Thymus (tissue), 11 donors: Measurements from ENCODE around the gene PRSS56. TPM values are rescaled to one million over a fixed set of nuclear protein-coding genes. Genes with fewer than 3 reads are reported as not detected.

Experiments used
- DNase-seq, 9 donors: peaks; one replicate each; pipeline ENCODE4 v3.0.0-alpha.2; 2013; ENCODE audit warnings: low spot score in 9 of 9, low read depth in 6 of 9, missing footprints in 1 of 9
- H3K27ac ChIP-seq, 2 donors: one replicate each; pipeline ENCODE4 v1.5.1; 2013; ENCODE audit warnings: control low read depth in 1 of 2, low read depth in 1 of 2, low read length in 1 of 2, mild to moderate bottlenecking in 1 of 2, moderate library complexity in 1 of 2
- H3K27me3 ChIP-seq, 2 donors: one replicate each; pipeline ENCODE4 v1.5.1; 2013; ENCODE audit warnings: low read length in 1 of 2; ENCODE audit not compliant: control insufficient read depth in 2 of 2, insufficient read depth in 1 of 2
- H3K36me3 ChIP-seq, 2 donors: one replicate each; pipeline ENCODE4 v1.5.1; 2013; ENCODE audit warnings: low read length in 1 of 2, mild to moderate bottlenecking in 1 of 2, moderate library complexity in 1 of 2; ENCODE audit not compliant: control insufficient read depth in 2 of 2, insufficient read depth in 2 of 2
- H3K4me1 ChIP-seq, 2 donors: one replicate each; pipeline ENCODE4 v1.5.1; 2013; ENCODE audit warnings: low read length in 2 of 2; ENCODE audit not compliant: control insufficient read depth in 2 of 2, insufficient read depth in 2 of 2
- H3K4me3 ChIP-seq, 2 donors: one replicate each; pipeline ENCODE4 v1.5.1; 2013; ENCODE audit warnings: low read length in 2 of 2, control low read depth in 1 of 2, mild to moderate bottlenecking in 1 of 2
- H3K9me3 ChIP-seq, 2 donors: one replicate each; pipeline ENCODE4 v1.5.1; 2013; ENCODE audit warnings: low read length in 1 of 2, mild to moderate bottlenecking in 1 of 2; ENCODE audit not compliant: control insufficient read depth in 2 of 2, insufficient read depth in 1 of 2
- WGBS: extraction: QIAGEN DNeasy Blood & Tissue Kit; methylation state at CpG from one replicate; pipeline ENCODE4 v1.1.7; 2013; 5-methylcytosine and 5-hydroxymethylcytosine counted together
- polyA plus RNA-seq: library from polyadenylated mRNA; stranded (reverse); fragments of 200-250 nt; gene quantifications from one replicate; pipeline ENCODE4 v1.2.3, GENCODE V29; 2013
- total RNA-seq: library from RNA; stranded (reverse); fragments of 120-200 nt; gene quantifications from one replicate; pipeline ENCODE4 v1.2.4, GENCODE V29; 2013
- donor health status: healthy.

The PRSS56 gene
- total and polyA plus RNA-seq, 2 donors, result 0.09 to 0.19 TPM

DNA sequence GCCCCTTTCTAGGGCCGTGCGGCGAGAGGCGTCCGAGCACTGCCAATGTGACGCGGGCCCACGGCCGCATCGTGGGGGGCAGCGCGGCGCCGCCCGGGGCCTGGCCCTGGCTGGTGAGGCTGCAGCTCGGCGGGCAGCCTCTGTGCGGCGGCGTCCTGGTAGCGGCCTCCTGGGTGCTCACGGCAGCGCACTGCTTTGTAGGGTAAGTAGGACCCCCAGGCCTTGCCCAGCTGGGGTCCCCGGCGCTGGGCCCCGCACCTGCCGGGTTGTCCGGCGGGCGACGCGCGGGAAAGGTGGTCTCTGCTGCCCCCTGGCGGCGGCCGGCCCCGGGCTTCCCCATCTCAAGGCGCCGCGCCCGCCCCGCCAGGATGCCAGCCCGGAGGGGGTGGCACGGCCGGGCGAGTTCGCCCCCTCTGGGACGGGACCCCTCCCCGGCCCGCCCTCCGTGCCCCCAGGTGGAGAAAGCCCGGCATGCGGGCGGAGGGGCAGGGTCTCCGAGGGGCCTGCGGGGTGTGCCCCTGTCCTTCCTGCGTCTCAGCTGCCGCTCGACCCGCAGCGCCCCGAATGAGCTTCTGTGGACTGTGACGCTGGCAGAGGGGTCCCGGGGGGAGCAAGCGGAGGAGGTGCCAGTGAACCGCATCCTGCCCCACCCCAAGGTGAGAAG, 1.9 kb downstream of the PRSS56 start:
- 11% methylated on average over 66 of the region's 66 CpGs for WGBS
- H3K36me3 ChIP-seq, result no peaks in the 10 kb centered on the region
- H3K4me3 ChIP-seq, result peak overlapping the region in 1 of 2 donors; percentile 17
- H3K4me1 ChIP-seq, result peaks cover 4 to 6% of the 10 kb centered on the region in 2 donors
- no peak overlapping the region for H3K27ac ChIP-seq
- peaks cover 50 to 92% of the 10 kb centered on the region in 2 donors for H3K27me3 ChIP-seq
- peak in 6 of 9 donors; percentile 19 to 62 (median 42) for DNase-seq
- H3K9me3 ChIP-seq, result no peaks in the 10 kb centered on the region

DNA sequence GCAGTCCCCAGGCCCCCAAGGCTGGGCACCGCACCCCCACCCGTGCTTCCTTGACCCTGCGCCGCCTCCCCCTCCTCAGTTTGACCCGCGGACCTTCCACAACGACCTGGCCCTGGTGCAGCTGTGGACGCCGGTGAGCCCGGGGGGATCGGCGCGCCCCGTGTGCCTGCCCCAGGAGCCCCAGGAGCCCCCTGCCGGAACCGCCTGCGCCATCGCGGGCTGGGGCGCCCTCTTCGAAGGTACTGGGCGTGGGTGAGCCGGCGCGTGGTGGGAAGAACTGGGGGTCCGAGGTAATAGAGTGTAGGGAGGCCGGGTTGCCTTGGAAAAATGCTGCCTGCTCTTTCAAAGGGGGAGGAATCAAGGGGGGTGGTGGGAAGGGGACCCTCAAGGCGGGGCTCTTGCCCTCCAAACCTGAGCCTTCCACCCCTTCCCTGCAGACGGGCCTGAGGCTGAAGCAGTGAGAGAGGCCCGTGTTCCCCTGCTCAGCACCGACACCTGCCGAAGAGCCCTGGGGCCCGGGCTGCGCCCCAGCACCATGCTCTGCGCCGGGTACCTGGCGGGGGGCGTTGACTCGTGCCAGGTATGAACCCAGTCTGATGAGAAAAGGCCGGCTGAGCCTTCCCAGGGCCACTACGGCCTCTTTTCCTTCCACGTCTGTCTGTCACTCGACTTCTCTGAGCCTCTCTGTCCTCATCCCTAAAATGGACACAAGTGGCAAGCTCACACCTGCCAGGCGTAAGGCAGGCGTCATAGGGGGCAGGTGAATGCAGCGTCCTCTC, 2.6 kb downstream of the PRSS56 start:
- no peak overlapping the region for H3K27ac ChIP-seq

DNA sequence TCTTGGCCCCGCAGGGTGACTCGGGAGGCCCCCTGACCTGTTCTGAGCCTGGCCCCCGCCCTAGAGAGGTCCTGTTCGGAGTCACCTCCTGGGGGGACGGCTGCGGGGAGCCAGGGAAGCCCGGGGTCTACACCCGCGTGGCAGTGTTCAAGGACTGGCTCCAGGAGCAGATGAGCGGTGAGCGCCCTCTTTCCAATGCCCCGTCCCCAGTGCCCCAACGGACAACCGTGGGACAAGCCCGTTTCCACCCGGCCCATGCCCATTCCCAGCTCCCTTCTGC, 3.2 kb downstream of the PRSS56 start:
- WGBS, result 21% methylated on average over 16 of the region's 16 CpGs

More for the DNA sequence above, 2.6 kb downstream of the PRSS56 start:
- Histone ChIP-seq H3K27me3 (peaks cover 50 to 90% of the 10 kb centered on the region in 2 donors), H3K4me1 (peaks cover 4 to 6% of the 10 kb centered on the region in 2 donors), H3K4me3 (no peak overlapping the region), H3K9me3 (no peaks in the 10 kb centered on the region), H3K36me3 (no peaks in the 10 kb centered on the region)
- 26% methylated on average over 46 of the region's 46 CpGs for WGBS
- DNase-seq, result no peak

DNA sequence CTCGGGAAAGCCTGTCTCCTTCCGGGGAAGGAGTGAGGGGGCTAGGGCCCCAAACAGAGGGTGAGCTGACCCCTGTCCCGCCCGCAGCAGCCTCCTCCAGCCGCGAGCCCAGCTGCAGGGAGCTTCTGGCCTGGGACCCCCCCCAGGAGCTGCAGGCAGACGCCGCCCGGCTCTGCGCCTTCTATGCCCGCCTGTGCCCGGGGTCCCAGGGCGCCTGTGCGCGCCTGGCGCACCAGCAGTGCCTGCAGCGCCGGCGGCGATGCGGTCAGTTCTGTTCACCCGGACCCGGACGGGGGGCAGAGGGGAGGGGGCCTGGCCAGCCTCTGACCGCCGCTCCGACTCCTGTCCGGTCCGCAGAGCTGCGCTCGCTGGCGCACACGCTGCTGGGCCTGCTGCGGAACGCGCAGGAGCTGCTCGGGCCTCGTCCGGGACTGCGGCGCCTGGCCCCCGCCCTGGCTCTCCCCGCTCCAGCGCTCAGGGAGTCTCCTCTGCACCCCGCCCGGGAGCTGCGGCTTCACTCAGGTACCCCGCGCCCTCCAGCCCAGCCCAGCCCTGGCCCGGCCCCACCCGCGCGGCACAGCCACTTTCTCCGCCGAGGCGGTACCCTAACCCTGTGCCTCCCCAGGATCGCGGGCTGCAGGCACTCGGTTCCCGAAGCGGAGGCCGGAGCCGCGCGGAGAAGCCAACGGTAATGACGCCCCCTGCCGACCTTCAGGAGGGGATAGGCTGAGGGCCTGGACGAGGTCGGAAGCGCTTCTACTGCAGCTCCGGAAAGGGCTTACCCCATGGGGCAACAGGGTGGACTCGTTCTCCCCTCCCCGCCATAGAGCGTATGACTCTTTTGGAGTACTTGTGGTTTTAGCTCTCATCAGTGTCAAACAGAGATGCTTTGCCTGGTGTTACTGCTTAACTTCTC, 3.8 kb downstream of the PRSS56 start:
- 2% methylated on average over 75 of the region's 75 CpGs for WGBS
- Histone ChIP-seq H3K9me3 (no peaks in the 10 kb centered on the region), H3K4me3 (peak overlapping the region in 1 of 2 donors; percentile 16), H3K4me1 (peaks cover 4 to 6% of the 10 kb centered on the region in 2 donors), H3K27ac (no peak overlapping the region), H3K27me3 (peaks cover 50 to 93% of the 10 kb centered on the region in 2 donors), H3K36me3 (no peaks in the 10 kb centered on the region)
- peak in 2 of 9 donors; percentile 21 to 33 for DNase-seq

More for the DNA sequence above, 3.2 kb downstream of the PRSS56 start:
- Histone ChIP-seq H3K4me3 (no peak overlapping the region), H3K4me1 (peaks cover 4 to 6% of the 10 kb centered on the region in 2 donors), H3K9me3 (no peaks in the 10 kb centered on the region), H3K27ac (no peak overlapping the region), H3K36me3 (no peaks in the 10 kb centered on the region), H3K27me3 (peaks cover 50 to 92% of the 10 kb centered on the region in 2 donors)
- no peak for DNase-seq

DNA sequence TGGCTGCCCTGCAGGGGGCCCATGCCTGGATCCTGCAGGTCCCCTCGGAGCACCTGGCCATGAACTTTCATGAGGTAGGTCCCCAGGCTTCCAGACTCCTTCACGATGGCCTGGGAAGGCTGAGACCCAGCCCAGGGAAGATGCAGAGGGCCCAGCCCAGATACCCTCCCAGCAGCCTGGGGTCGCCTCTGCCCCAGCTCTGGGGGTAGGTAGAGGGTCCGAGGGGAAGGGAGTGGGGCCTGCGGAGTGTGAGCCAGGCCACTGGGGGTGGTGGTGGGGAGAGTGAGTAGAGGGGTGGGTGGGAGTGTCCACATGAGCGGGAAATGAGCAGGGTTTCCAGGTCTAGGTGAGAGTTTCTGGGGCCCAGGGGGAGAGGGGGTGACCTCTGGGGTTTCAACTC, 4.6 kb downstream of the PRSS56 start:
- Histone ChIP-seq H3K27ac (no peak overlapping the region), H3K9me3 (no peaks in the 10 kb centered on the region), H3K4me1 (peaks cover 1 to 6% of the 10 kb centered on the region in 2 donors), H3K36me3 (no peaks in the 10 kb centered on the region), H3K4me3 (no peak overlapping the region), H3K27me3 (peaks cover 50 to 87% of the 10 kb centered on the region in 2 donors)
- WGBS, result 73% methylated on average over 6 of the region's 6 CpGs
- DNase-seq, result no peak

DNA sequence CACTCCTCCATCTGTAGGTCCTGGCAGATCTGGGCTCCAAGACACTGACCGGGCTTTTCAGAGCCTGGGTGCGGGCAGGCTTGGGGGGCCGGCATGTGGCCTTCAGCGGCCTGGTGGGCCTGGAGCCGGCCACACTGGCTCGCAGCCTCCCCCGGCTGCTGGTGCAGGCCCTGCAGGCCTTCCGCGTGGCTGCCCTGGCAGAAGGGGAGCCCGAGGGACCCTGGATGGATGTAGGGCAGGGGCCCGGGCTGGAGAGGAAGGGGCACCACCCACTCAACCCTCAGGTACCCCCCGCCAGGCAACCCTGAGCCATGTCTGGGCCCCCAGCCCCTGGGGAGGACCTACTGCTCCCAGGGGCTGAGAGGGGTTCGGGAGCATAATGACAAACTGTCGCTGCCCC, 5.0 kb downstream of the PRSS56 start:
- Histone ChIP-seq H3K36me3 (no peaks in the 10 kb centered on the region), H3K4me1 (peaks cover 0 to 6% of the 10 kb centered on the region in 2 donors), H3K27me3 (peaks cover 48 to 84% of the 10 kb centered on the region in 2 donors), H3K4me3 (no peak overlapping the region), H3K9me3 (no peaks in the 10 kb centered on the region), H3K27ac (no peak overlapping the region)
- 92% methylated on average over 14 of the region's 14 CpGs for WGBS
- no peak for DNase-seq

DNA sequence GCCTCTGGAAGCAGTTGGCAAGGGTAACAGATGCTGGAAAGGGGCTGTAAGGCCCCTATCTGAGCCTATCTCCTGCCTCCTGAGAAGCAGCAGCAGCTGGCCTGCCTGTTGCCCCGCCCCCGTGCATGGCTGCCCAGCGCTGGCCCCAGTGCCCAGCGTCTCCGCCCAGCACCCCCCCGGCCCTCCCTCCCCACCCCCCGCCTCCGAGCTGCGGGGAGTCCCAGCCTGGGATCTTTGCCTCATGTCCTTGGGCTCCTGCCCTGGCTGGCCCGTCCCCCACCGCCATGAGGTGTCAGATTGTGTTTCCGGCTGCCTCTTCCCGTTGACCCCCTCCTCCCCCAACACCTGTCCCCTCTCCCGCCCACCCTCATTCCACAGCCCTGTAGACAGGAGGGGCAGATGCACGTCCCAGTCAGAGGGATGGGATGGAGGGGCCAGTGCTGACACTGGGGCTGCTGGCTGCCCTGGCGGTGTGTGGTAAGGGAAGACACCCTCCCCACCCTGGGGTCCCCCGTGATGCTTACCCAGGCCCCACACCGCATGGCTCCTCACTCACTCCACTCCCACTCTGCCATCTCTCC, 5.7 kb downstream of the PRSS56 start, which contains the start of gene CHRND:
Gene CHRND (plus strand): TSS at position 370 of the 581 bp plus-strand sequence. CDS start 56 bp downstream, at position 426.
- Histone ChIP-seq H3K27ac (no peak within 1 kb of the TSS), H3K27me3 (peaks cover 48 to 79% of the 10 kb centered on the region in 2 donors), H3K36me3 (no peaks in the 10 kb centered on the region), H3K4me3 (no peak within 1 kb of the TSS), H3K4me1 (peaks cover 0 to 6% of the 10 kb centered on the region in 2 donors), H3K9me3 (no peaks in the 10 kb centered on the region)
- WGBS, result 30% methylated on average over 18 of the region's 18 CpGs
- DNase-seq, result no peak

DNA sequence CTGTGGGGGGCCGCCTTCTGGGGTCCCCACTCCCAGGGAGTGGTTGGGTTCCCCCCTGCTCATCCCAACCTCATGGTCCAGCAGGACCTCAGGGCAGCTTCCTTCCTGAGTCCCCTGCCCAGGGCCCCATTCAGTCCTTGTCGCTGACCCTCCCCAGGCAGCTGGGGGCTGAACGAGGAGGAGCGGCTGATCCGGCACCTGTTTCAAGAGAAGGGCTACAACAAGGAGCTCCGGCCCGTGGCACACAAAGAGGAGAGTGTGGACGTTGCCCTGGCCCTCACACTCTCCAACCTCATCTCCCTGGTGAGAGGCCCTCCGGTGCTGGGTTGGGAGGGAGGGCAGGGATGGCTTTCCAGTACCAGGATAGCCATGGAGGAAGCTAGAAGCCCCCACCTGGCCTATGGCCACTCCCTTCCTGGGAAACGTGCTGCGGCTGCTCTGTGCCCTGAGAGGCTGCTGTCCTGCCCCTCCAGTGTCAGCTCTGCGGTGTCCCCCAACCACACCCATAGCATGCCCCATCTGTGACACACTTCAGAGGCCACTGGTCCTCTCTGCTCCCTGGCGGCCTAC, 6.3 kb downstream of the PRSS56 start:
- Histone ChIP-seq H3K27ac (no peak overlapping the region), H3K27me3 (peaks cover 48 to 75% of the 10 kb centered on the region in 2 donors), H3K4me1 (peaks cover 0 to 6% of the 10 kb centered on the region in 2 donors), H3K36me3 (no peaks in the 10 kb centered on the region), H3K4me3 (no peak overlapping the region), H3K9me3 (no peaks in the 10 kb centered on the region)
- WGBS, result 90% methylated on average over 13 of the region's 13 CpGs
- no peak for DNase-seq
